Peyer's patch (tissue), 4 donors: ENCODE results near the gene ZC3H10. TPM values are rescaled to one million over a fixed set of nuclear protein-coding genes. Genes with fewer than 3 reads are reported as not detected.

Source experiments
- DNase-seq, 3 donors: peaks; one replicate each; pipeline ENCODE4 v3.0.0-alpha.2; 2017 to 2019
- H3K27ac ChIP-seq, 4 donors: fragments of 200-600 bp; sonication (generic); one replicate each; pipeline ENCODE4 v1.5.1; 2016 to 2019
- H3K27me3 ChIP-seq, 2 donors: fragments of 200-600 bp; sonication (generic); one replicate each; pipeline ENCODE4 v1.5.1; 2019
- H3K36me3 ChIP-seq, 3 donors: fragments of 200-600 bp; sonication (generic); one replicate each; pipeline ENCODE4 v1.5.1; 2016 to 2019
- H3K4me1 ChIP-seq, 4 donors: fragments of 200-600 bp; sonication (generic); one replicate each; pipeline ENCODE4 v1.5.1; 2016 to 2019
- H3K4me3 ChIP-seq, 4 donors: fragments of 200-600 bp; sonication (generic); 1 replicate in 3 of 4; 2 replicates in 1 of 4; pipeline ENCODE4 v1.5.1; 2016 to 2019; ENCODE audit warnings: mild to moderate bottlenecking in 1 of 4
- H3K9me3 ChIP-seq, 4 donors: fragments of 200-600 bp; sonication (generic); one replicate each; pipeline ENCODE4 v1.5.1; 2016 to 2019; ENCODE audit warnings: mild to moderate bottlenecking in 1 of 4
- POLR2A ChIP-seq, 2 donors: fragments of 450-650 bp; IDR thresholded peaks; one replicate each; pipeline ENCODE4 v1.5.1; 2017; ENCODE audit warnings: antibody characterized with exemption in 2 of 2, mild to moderate bottlenecking in 2 of 2, moderate library complexity in 2 of 2
- total RNA-seq, 4 donors: library from RNA; depleted of rRNA; stranded (reverse); fragments of >200 nt; gene quantifications; one replicate each; pipeline ENCODE4 v1.1.0, GENCODE V29; 2016
- TF ChIP-seq, protein P1 (sequence below), 6 experiments: fragments of 450-650 bp in 4 of 6; fragments of 200-600 bp in 2 of 6; sonication (generic) in 1 of 6; IDR thresholded peaks; one replicate each; pipeline ENCODE4 v1.5.1; 2017 to 2019; ENCODE audit warnings: antibody characterized with exemption in 6 of 6, mild to moderate bottlenecking in 3 of 6, moderate library complexity in 1 of 6

ZC3H10 gene
- total RNA-seq, 4 donors from 2014 or later = 2.0 to 5.5 (median 3.8) TPM

DNA sequence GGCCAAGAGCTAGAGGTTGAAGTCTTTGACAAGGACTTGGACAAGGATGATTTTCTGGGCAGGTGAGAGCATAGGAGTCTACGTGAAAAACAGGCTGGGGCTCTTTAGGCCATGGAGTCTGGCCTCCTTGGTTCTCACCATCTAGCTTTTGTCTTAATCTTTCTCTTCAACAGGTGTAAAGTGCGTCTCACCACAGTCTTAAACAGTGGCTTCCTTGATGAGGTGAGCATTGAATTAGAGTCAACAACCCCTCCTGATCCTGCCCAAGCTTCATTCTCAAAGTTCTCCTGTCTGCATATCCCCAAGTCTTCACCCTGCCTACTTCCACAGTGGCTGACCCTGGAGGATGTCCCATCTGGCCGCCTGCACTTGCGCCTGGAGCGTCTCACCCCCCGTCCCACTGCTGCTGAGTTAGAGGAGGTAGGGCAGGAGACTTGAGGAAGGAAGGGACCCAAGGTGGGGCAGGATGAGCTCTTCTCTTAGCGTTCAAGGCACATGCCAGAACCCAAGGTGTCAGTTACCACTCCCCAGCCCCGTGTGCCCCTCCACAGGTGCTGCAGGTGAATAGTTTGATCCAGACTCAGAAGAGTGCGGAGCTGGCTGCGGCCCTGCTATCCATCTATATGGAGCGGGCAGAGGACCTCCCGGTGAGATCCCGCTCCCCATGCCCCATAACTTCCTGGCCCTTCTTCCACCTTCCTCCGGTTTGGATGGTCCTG is 19.9 kb downstream of the ZC3H10 start:
- DNase-seq = no peak
- Histone ChIP-seq H3K36me3 (peaks cover 0 to 93% (median 0%) of the 10 kb centered on the region in 3 donors), H3K27me3 (no peaks in the 10 kb centered on the region)

DNA sequence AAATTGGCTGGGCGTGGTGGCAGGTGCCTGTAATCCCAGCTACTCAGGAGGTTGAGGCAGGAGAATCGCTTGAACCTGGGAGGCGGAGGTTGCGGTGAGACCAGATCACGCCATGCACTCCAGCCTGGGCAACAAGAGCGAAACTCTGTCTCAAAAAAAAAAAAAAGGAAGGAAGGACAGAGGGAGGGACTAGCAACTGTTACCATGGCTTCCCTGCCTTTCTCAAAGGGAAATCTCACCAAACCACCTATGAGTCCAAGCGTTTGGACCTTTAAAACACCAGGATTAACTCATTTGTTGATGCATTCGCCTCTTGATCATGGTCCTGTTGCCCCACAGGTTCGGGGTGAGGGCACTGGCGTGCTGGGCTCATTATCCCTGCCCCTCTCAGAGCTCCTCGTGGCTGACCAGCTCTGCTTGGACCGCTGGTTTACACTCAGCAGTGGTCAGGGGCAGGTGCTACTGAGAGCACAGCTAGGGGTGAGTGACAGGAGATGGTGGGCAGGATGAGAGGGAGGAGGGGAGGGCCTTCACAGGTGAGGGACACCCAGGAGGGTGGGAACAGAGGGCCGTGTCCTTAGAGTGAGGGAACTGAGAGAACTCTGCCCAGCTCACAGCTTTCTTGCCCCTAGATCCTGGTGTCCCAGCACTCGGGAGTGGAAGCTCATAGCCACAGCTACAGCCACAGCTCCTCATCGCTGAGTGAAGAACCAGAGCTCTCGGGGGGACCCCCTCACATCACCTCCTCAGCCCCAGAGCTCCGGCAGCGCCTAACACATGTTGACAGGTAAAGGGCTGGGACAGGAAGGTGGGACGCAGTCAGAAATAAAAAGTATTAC is 24.1 kb downstream of the ZC3H10 start:
- Histone ChIP-seq H3K27ac (no peak overlapping the region), H3K4me1 (peaks cover 0 to 11% (median 0%) of the 10 kb centered on the region in 4 donors), H3K4me3 (no peak overlapping the region), H3K9me3 (no peaks in the 10 kb centered on the region), H3K27me3 (no peaks in the 10 kb centered on the region), H3K36me3 (peaks cover 0 to 74% (median 0%) of the 10 kb centered on the region in 3 donors)
- no peak for DNase-seq
- no peak for TF ChIP-seq POLR2A (IDR thresholded peaks at IDR 0.05)
- TF ChIP-seq, protein P1, sequence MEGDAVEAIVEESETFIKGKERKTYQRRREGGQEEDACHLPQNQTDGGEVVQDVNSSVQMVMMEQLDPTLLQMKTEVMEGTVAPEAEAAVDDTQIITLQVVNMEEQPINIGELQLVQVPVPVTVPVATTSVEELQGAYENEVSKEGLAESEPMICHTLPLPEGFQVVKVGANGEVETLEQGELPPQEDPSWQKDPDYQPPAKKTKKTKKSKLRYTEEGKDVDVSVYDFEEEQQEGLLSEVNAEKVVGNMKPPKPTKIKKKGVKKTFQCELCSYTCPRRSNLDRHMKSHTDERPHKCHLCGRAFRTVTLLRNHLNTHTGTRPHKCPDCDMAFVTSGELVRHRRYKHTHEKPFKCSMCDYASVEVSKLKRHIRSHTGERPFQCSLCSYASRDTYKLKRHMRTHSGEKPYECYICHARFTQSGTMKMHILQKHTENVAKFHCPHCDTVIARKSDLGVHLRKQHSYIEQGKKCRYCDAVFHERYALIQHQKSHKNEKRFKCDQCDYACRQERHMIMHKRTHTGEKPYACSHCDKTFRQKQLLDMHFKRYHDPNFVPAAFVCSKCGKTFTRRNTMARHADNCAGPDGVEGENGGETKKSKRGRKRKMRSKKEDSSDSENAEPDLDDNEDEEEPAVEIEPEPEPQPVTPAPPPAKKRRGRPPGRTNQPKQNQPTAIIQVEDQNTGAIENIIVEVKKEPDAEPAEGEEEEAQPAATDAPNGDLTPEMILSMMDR (IDR thresholded peaks at IDR 0.05) = no peak

More for the DNA sequence above, 19.9 kb downstream of the ZC3H10 start:
- H3K27ac ChIP-seq = no peak overlapping the region
- no peak overlapping the region for H3K4me3 ChIP-seq
- H3K4me1 ChIP-seq = no peaks in the 10 kb centered on the region
- TF ChIP-seq POLR2A (IDR thresholded peaks at IDR 0.05) = no peak
- TF ChIP-seq, protein P1 (IDR thresholded peaks at IDR 0.05) = no peak
- H3K9me3 ChIP-seq = no peaks in the 10 kb centered on the region

DNA sequence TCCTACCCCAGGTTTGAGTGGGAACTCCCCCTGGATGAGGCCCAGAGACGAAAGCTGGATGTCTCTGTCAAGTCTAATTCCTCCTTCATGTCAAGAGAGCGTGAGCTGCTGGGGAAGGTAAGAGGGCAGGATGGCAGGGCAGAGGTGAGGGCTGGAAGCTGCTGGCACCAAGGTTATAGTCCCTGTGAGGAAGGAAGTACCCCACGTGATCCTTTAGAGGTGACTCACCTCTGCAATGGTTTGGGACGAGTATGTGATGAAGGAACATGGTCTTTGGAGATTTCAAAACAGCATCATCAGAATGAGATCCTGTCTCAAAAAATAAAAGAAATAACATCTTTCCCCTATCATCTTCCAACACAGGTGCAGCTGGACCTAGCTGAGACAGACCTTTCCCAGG is 25.2 kb downstream of the ZC3H10 start:
- H3K36me3 ChIP-seq = peaks cover 0 to 64% (median 0%) of the 10 kb centered on the region in 3 donors
- DNase-seq = no peak
- no peaks in the 10 kb centered on the region for H3K9me3 ChIP-seq
- TF ChIP-seq, protein P1 (IDR thresholded peaks at IDR 0.05) = no peak
- no peak for TF ChIP-seq POLR2A (IDR thresholded peaks at IDR 0.05)
- H3K4me1 ChIP-seq = peaks cover 0 to 13% (median 0%) of the 10 kb centered on the region in 4 donors
- no peaks in the 10 kb centered on the region for H3K27me3 ChIP-seq
- peak overlapping the region in 3 of 4 donors; percentile 18 to 53 (median 32) for H3K27ac ChIP-seq
- H3K4me3 ChIP-seq = no peak overlapping the region

DNA sequence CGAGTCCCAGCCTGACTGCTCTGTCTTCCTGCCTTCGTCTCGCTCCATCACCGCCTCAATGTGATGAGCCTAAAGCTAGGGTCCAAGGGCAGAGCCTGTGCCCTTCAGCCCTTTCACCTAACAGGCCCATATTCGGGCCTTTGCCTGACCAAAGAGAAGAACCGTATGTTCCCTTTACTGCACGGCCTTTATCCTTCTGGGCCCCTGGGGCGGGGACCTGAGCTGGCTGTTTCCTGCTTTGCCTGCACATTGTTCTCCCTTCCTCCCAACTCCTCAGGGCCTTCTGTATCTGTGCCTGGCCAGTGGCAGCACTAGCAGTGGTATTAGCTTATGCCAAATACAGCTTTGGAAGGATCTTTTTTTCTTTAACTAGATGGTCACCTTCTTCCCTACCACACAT is 25.8 kb downstream of the ZC3H10 start:
- Histone ChIP-seq H3K27me3 (no peaks in the 10 kb centered on the region), H3K36me3 (peaks cover 0 to 57% (median 0%) of the 10 kb centered on the region in 3 donors), H3K27ac (peak overlapping the region in 3 of 4 donors; percentile 2 to 53 (median 18)), H3K4me1 (peaks cover 0 to 13% (median 0%) of the 10 kb centered on the region in 4 donors), H3K4me3 (no peak overlapping the region), H3K9me3 (no peaks in the 10 kb centered on the region)
- no peak for TF ChIP-seq POLR2A (IDR thresholded peaks at IDR 0.05)
- TF ChIP-seq, protein P1 (IDR thresholded peaks at IDR 0.05) = no peak
- DNase-seq = no peak

DNA sequence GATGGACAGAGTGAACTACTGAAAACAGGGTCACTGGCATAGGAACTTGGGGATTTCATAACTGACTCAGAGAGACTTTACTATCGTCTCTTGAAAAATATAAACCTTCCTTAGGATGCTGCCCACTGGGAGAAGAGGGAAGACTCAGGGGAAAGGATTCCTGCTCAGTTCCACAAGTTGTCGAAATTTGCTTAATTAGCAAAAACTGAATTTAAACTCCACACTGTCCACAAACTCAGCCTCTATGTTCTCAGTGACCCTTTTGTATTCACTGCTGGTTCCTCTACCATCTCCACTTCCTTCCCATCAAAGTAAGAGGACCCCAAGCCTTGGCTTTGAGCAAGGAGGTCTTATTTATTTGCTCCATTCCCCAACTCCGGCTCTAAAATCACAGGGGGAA is 27.2 kb downstream of the ZC3H10 start:
- Histone ChIP-seq H3K9me3 (no peaks in the 10 kb centered on the region), H3K27me3 (no peaks in the 10 kb centered on the region), H3K27ac (no peak overlapping the region), H3K36me3 (peaks cover 0 to 44% (median 0%) of the 10 kb centered on the region in 3 donors), H3K4me3 (no peak overlapping the region), H3K4me1 (peaks cover 0 to 13% (median 0%) of the 10 kb centered on the region in 4 donors)
- DNase-seq = no peak
- no peak for TF ChIP-seq POLR2A (IDR thresholded peaks at IDR 0.05)
- TF ChIP-seq, protein P1 (IDR thresholded peaks at IDR 0.05) = no peak
